Effector memory CD8-positive, alpha-beta T cell (primary cell): ENCODE results near the gene STPG3.

Experiments
- ATAC-seq: fragments of 150-1000 bp; cut with Tn5 transposase; replicated peaks from 2 replicates; pipeline ENCODE4 v1.10.0; 2021; ENCODE audit warnings: mild to moderate bottlenecking, moderate library complexity
- DNase-seq, 3 experiments: peaks; one replicate each; pipeline ENCODE4 v3.0.0; 2021
- H3K27ac Mint-ChIP-seq, 2 donors: one replicate each; pipeline ENCODE4 v1.8.0; 2022; ENCODE audit warnings: mild to moderate bottlenecking in 2 of 2, mixed read lengths in 2 of 2, moderate library complexity in 2 of 2
- H3K27me3 Mint-ChIP-seq, 2 donors: one replicate each; pipeline ENCODE4 v1.8.0; 2022; ENCODE audit warnings: mixed read lengths in 2 of 2
- H3K36me3 Mint-ChIP-seq: one replicate; pipeline ENCODE4 v1.8.0; 2022; ENCODE audit warnings: mild to moderate bottlenecking, moderate library complexity, mixed read lengths; ENCODE audit not compliant: insufficient read depth
- H3K4me1 Mint-ChIP-seq, 2 donors: one replicate each; pipeline ENCODE4 v1.8.0; 2022; ENCODE audit warnings: low read depth in 2 of 2, mixed read lengths in 2 of 2
- H3K4me3 Mint-ChIP-seq, 2 donors: one replicate each; pipeline ENCODE4 v1.8.0; 2022; ENCODE audit warnings: mild to moderate bottlenecking in 2 of 2, mixed read lengths in 2 of 2, moderate library complexity in 2 of 2
- H3K9me3 Mint-ChIP-seq, 2 donors: one replicate each; pipeline ENCODE4 v1.8.0; 2022; ENCODE audit warnings: mixed read lengths in 2 of 2

Gene STPG3

DNA sequence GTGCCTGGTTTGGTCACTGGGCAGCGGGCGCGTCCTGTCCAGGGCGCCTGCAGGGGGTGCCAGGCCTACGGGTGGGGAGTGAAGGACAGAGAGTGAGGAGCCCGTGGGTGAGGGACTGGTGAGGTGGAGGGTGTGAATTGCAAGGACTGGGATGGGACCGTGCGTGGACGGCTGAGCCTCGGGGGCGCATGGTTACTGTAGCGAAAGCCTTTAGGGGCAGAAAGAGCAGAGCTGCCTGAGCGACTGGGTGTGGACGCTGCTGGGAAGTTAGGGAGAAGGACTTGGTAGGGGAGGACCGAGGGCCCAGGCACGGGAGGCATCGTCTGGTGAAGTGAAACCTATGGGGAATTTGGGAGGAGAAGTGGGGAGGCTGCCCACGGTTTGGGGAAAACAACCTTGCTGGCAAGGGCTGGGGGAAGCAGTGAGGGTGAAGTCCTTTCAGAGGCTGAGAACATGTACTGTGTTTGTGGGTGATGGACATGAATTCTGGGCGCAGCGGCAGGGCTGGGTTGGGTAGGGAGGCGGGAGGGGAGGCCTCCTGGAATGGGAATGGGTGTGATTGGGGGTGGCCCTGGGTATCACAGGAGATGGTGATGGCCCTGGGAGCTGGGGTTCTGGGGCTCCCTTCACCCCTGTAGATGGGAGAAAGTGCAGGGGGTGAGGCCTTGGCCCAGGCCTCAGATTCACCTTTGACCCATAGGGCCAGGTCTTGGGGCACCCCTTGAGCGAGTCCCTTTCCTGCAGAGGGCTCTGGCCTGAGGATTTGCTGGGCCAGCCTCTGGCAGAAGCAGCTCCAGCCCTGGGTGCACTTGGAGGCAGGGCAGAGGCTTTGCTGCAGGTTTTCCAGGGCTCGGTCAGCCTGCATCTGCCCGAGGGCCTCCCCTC, 24.7 kb downstream of the STPG3 start:
- peak overlapping the region in 1 of 2 donors; percentile 9 for H3K27ac Mint-ChIP-seq

DNA sequence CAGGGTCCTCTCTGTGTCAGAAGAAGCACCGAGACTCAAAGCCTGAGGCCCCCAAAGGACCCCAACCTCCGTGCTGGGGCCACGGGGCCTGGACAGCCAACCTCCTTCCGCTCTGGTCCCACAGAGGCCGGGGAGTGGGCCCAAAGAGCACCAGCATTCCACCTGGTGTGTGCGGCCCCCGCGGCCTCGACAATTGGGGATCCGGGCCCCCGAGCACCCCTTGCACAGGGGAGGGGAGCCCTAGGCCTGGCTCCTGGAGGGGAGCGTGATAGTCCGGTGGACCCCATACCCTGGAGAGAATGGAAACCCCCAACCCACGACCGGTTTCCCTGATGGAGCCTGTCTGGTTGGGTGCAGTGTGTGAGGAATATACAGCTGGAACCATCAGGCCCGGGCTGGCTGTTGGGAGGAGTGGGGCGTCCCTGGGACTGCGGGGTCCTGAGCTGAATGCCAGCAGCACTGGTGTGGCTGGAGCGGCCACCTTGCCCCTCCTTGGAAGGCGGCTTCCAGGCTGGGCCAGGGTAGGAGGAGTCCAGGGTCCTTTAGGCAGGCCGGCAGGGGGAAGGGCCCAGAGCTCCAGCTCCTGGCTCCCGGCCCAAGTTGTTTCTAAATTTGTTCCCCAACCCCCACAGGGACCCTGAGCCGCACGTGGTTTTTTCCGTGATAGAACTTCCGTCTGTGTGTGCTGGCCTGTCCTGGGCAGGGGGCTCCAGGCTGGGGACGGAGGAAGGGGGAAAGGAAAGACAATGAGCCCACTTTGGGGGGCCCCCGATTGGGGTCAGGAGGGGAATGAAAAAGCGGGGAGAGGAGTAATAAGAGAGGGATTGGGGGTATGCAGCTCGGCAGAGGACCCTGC, 25.6 kb downstream of the STPG3 start:
- H3K4me1 Mint-ChIP-seq, result peaks cover 13 to 16% of the 10 kb centered on the region in 2 donors
- peak overlapping the region; percentile 74 to 83 for H3K4me3 Mint-ChIP-seq
- no peaks in the 10 kb centered on the region for H3K9me3 Mint-ChIP-seq
- ATAC-seq, result no peak
- H3K27me3 Mint-ChIP-seq, result no peaks in the 10 kb centered on the region
- peaks cover 4% of the 10 kb centered on the region for H3K36me3 Mint-ChIP-seq
- H3K27ac Mint-ChIP-seq, result peak overlapping the region in 1 of 2 donors; percentile 91
- no peak for DNase-seq

More for the DNA sequence above, 24.7 kb downstream of the STPG3 start:
- no peaks in the 10 kb centered on the region for H3K9me3 Mint-ChIP-seq
- no peak overlapping the region for H3K4me3 Mint-ChIP-seq
- ATAC-seq (no peak), DNase-seq (no peak)
- peaks cover 18 to 22% of the 10 kb centered on the region in 2 donors for H3K4me1 Mint-ChIP-seq
- no peaks in the 10 kb centered on the region for H3K27me3 Mint-ChIP-seq
- H3K36me3 Mint-ChIP-seq, result peaks cover 7% of the 10 kb centered on the region

DNA sequence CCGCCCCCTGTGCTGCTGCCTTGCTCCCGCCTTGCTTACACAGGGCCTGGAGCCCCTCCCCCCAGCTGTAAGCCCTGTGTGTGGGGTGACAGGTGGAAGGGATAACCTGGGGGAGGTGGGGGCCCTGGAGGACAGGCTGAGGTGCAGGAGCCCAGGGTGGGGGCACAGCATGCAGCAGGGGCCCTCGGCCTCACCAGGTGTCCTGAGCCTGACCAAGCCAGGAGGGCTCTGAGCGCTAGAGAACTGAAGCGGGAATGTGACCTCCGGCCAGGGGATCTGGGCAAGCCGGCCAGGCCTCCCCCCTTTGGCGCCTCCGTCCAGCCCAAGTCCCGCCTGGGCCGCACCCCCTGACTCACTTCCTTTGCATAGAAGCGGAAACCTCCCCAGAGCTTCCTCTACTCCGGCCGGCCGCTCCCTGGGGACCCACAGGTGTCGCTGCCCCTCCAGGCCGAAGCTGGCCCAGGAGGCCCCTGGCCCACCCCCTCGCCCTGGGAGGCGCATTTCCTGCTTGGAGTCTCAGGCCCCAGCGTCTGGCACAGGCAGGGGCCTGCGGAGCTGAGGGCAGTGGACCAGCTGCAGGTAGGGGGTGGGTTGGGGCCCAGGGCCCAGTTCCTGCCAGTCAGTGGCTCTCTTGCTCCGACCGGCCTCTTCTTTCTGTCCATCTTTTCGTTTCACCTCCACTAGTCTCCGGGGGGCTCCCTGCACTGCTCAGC, 26.4 kb downstream of the STPG3 start, which contains the start of gene TOR4A:
Gene TOR4A (plus strand): TSS at position 398 of the 713 bp plus-strand sequence. CDS start 964 bp downstream, outside the sequence.
- Mint-ChIP-seq H3K27ac (peak within 1 kb of the TSS in 1 of 2 donors; percentile 91), H3K4me3 (peak within 1 kb of the TSS; percentile 74 to 83), H3K36me3 (peaks cover 4% of the 10 kb centered on the region), H3K9me3 (no peaks in the 10 kb centered on the region), H3K4me1 (peaks cover 13 to 17% of the 10 kb centered on the region in 2 donors), H3K27me3 (no peaks in the 10 kb centered on the region)
- ATAC-seq (peak; percentile 66), DNase-seq (no peak)

DNA sequence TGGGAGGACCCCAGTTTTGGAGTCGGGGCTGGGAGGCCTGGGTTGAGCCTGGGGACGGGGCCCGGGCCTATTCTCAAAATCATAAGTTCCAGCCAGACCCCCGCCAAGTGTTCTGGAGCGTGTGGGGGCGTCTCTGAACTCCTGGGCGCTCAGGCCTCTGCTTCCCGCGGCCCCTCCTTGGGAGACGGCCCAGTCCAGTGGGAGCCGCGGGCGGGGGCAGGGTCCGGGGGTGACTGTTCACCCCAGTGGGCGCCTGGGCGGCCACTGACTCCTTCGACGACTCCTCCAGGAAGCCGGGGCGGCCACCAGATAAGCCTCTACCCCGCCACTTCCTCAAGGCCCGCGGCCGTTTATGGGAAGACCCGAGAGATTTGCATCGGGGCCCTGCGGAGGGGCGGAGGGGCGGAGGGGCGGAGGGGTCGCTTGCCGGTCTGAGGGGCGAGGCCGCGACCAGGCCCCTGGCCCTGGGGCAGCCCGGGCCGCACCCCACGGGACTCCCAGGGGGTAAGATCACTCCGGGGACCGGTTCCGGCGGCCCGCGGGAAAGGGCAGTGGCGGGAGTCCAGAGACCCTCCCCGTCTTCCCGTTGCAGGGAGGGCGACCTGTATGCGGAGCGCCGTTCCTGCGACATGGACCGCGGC, 27.1 kb downstream of the STPG3 start:
- Mint-ChIP-seq H3K27me3 (no peaks in the 10 kb centered on the region), H3K9me3 (no peaks in the 10 kb centered on the region), H3K27ac (peak overlapping the region in 1 of 2 donors; percentile 55)

DNA sequence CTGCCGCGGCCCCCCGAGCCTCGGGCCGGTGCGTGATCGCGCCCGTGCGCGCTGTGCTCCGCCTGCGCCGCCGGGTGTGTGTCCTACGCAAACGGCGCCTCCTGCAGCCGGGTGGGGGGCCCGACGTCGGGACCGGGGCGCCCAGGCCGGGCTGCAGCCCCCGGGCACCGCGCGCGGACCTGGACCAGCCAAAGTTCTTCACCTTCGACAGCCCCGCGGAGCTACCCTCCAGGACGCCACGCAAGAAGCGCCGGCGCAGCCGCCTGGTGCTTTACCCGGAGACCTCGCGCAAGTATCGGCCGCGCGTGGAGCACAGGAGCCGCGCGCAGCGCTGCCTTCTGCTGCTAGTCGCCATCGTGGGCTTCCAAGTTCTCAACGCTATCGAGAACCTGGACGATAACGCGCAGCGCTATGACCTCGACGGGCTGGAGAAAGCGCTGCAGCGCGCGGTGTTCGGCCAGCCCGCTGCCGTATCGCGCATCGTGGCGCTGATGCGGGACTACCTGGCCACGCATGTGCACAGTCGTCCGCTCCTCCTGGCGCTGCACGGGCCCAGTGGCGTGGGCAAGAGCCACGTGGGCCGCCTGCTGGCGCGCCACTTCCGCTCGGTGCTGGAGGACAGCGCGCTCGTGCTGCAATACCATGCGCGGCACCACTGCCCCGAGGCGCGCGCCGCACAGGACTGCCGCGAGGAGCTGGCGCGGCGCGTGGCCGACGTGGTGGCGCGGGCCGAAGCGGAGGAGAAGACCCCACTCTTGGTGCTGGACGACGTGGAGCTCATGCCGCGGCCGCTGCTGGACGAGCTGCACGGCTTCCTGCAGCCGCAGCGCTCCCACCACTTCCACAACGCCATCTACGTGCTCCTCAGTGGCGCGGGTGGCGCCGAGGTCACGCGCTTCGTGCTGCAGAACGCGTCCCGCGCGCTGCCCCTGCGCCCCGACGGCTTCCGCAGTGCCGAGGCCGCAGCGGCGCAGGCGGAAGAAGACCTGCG, 27.9 kb downstream of the STPG3 start:
- ATAC-seq, result no peak
- peaks cover 13 to 18% of the 10 kb centered on the region in 2 donors for H3K4me1 Mint-ChIP-seq
- H3K4me3 Mint-ChIP-seq, result peak overlapping the region in 1 of 2 donors; percentile 8
- no peaks in the 10 kb centered on the region for H3K27me3 Mint-ChIP-seq
- no peak overlapping the region for H3K27ac Mint-ChIP-seq
- no peak for DNase-seq
- H3K36me3 Mint-ChIP-seq, result peaks cover 3% of the 10 kb centered on the region
- H3K9me3 Mint-ChIP-seq, result no peaks in the 10 kb centered on the region

More for the DNA sequence above, 27.1 kb downstream of the STPG3 start:
- H3K4me3 Mint-ChIP-seq, result peak overlapping the region; percentile 74 to 83
- peaks cover 7% of the 10 kb centered on the region for H3K36me3 Mint-ChIP-seq
- DNase-seq, result no peak
- ATAC-seq, result peak; percentile 30
- H3K4me1 Mint-ChIP-seq, result peaks cover 13 to 18% of the 10 kb centered on the region in 2 donors

DNA sequence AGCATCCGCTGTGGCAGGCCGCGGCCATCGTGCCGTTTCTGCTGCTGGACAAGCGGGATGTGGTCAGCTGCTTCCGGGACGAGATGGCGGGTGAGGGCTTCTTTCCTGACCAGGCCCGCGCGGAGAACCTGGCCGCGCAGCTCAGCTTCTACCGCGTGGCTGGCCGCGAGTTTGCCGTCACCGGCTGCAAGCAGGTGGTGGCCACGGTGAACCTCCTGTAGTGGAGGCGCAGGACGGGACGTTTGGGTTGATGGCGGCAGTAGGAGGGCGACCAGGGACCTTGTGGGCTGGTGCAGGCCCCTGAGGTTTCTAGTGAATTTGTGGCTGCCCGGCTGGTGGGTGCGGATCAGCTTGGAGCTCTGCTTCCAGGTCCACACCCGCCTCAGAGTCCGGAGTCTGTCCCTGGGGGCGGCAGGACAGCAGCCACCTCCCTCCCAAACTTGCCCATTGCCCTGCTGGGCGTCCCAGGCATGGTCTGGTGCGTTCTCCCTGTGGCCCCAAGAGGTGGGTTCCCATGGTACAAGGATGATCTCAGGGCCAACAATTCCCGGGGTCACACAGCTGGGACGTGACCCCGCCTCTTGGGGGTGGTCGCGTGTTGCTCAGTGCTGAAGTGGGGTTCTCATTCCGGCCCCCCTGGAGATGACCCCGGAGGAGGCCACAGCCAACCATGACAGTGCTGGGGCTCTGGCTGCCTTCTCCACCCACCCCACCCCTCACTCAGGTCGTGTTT, 28.8 kb downstream of the STPG3 start:
- Mint-ChIP-seq H3K9me3 (no peaks in the 10 kb centered on the region), H3K36me3 (peaks cover 3% of the 10 kb centered on the region), H3K27ac (no peak overlapping the region), H3K4me3 (no peak overlapping the region), H3K4me1 (peaks cover 13 to 18% of the 10 kb centered on the region in 2 donors), H3K27me3 (no peaks in the 10 kb centered on the region)
- no peak for ATAC-seq
- no peak for DNase-seq

DNA sequence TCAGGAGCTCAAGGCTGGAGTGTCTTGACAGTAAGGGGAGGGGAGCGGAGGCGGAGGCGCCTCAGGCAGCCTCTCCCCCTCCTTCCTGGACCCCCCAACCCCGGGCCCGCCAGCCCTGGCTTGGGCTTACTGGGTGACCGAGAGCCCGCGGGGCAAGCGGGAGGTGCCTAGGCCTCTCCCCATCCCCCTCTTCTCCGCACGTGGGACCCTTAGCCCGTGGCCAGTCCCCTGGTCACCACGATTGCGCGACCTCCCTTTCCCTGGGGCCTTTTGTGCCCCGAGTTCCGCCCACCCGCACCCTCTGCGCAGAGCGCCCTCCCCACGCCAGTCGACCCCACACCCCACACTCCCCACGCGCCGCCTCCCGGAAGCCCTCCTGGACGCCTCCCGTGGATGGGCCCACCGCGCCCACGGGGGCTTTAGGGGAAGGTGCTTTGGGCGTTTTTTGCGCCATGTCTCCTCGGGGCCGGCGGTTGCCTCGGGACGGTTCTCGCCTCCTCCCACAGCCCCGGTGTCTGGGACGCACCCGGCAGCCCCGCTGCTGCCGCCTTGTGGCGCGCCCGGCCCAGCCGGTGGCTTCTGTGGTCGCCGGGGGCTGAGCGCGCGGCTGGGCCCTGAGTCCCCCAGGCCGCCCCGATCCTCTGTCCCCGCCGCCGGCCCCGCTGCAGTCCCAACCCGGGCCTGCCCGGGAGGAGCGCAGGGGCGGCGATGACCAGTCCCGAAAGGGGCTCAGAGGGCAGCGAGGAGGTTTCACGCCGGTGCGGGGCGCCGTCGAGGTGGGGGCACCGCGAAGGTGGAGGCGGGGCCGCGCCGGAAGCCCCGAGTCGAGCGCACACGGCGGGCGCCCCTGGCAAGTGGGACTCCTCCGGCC, 29.6 kb downstream of the STPG3 start:
- H3K27me3 Mint-ChIP-seq, result no peaks in the 10 kb centered on the region
- H3K27ac Mint-ChIP-seq, result no peak overlapping the region
- ATAC-seq, result peak; percentile 51
- no peaks in the 10 kb centered on the region for H3K9me3 Mint-ChIP-seq
- DNase-seq, result no peak
- peaks cover 7 to 15% of the 10 kb centered on the region in 2 donors for H3K4me1 Mint-ChIP-seq
- peaks cover 3% of the 10 kb centered on the region for H3K36me3 Mint-ChIP-seq
- H3K4me3 Mint-ChIP-seq, result no peak overlapping the region

DNA sequence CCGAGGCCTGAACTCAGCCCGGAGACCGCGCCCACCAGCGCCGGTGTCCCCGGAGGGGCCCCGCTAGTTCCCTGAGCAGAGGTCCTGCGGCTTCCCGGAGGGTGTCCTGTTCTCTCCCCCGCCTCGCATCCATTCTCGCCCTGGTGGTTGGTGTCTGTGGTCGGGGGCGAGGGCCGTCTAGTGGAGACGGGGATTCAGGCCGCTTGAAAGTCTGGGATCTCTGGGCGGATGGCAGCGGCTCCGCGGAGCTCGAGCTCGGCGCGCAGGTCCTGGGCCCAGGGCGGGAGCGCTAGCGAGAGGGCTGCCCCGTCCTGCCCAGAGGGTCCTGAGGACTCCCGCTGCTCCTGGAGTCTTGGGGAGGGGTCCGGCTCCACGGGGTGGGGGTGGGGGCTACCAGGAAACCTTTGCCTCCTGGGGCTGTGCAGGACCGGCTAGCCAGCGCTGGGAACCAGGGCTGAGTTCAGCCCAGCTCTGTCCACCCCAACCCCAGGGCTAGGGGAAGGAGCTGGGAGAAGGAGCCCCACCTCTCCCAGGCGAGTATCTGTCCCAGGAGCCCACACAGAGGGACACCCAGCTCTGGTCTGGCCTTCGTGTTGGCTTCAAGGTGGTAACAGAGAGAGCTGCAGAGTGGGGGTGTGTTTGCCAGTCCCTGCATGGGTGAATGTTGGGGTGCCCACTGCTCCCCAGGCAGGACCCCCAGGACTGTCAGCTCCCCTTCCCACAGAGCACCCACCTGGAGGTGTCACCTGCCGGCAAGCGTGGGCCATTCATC, 30.4 kb downstream of the STPG3 start:
- peaks cover 4 to 12% of the 10 kb centered on the region in 2 donors for H3K4me1 Mint-ChIP-seq
- peaks cover 3% of the 10 kb centered on the region for H3K36me3 Mint-ChIP-seq

DNA sequence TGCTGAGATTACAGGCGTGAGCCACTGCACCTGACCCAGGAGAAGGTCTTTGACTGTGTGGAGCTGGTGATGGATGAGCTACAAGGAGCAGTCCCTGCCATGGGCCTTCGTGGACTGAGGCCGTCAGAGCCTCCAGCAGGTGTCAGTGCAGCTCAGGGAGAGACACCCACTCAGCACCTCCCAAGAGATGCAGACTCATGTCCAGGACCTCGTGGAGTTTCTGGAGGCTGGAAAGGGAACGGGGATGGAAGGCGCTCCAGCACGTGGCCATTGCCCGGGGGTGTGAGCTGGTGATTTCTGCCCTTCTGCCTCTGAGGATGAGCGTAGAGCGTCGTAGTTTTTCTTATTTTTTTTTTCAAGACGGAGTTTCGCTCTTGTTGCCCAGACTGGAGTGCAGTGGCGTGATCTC, 35.9 kb downstream of the STPG3 start:
- H3K9me3 Mint-ChIP-seq, result no peaks in the 10 kb centered on the region
- no peak overlapping the region for H3K27ac Mint-ChIP-seq
- H3K36me3 Mint-ChIP-seq, result peaks cover 3% of the 10 kb centered on the region
- H3K27me3 Mint-ChIP-seq, result peaks cover 0 to 5% of the 10 kb centered on the region in 2 donors
- H3K4me1 Mint-ChIP-seq, result peaks cover 0 to 1% of the 10 kb centered on the region in 2 donors
- DNase-seq, result no peak
- ATAC-seq, result no peak
- no peak overlapping the region for H3K4me3 Mint-ChIP-seq

More for the DNA sequence above, 30.4 kb downstream of the STPG3 start:
- no peak overlapping the region for H3K4me3 Mint-ChIP-seq
- H3K27me3 Mint-ChIP-seq, result no peaks in the 10 kb centered on the region
- no peaks in the 10 kb centered on the region for H3K9me3 Mint-ChIP-seq
- ATAC-seq (no peak), DNase-seq (no peak)
- H3K27ac Mint-ChIP-seq, result no peak overlapping the region

DNA sequence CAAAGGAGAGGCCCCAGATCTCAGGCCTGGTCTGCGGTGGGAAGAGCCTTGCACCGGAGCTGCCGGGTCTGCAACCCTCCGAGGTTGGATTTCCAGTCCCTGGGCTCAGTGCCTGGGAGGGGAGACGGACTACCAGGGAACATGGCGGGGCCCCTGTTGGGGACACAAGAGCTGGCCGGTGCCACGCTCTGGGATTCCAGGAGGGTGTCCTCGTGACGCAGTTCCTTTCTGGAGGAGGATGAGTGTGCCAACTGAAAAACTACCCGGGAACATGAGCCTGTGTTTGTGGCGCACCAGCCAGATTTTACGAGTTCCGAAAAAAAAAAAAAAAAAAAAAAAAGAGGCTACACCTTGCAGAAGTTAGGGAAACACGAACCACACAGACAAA, 42.0 kb downstream of the STPG3 start:
- Mint-ChIP-seq H3K4me1 (peaks cover 0 to 5% of the 10 kb centered on the region in 2 donors), H3K9me3 (no peaks in the 10 kb centered on the region), H3K27ac (no peak overlapping the region), H3K36me3 (no peaks in the 10 kb centered on the region), H3K27me3 (peaks cover 24 to 43% of the 10 kb centered on the region in 2 donors), H3K4me3 (no peak overlapping the region)
- ATAC-seq (no peak), DNase-seq (no peak)
